Spleen (tissue), 11 donors: Measurements from ENCODE around the gene PPP1R12C. TPM values are rescaled to one million over a fixed set of nuclear protein-coding genes. Genes with fewer than 3 reads are reported as not detected.
"Not testable (repeated sequence)": the region's sequence is repeated elsewhere in the genome, so short reads cannot be mapped to it uniquely, and the experiment has no call there.

Experiments used
- DNase-seq: peaks from one replicate; pipeline ENCODE4 v3.0.0-alpha.2; 2020
- H3K27ac ChIP-seq, 8 donors: fragments of 200-600 bp; sonication (generic) in 7 of 8; 1 replicate in 4 of 8; 2 replicates in 4 of 8; pipeline versions ENCODE4 v1.5.0 to v1.8.0; 2016 to 2021; ENCODE audit warnings: inconsistent platforms in 4 of 8, mild to moderate bottlenecking in 4 of 8, moderate library complexity in 1 of 8
- H3K27me3 ChIP-seq, 7 donors: fragments of 200-600 bp; sonication (generic) in 6 of 7; replicated peaks in 1 of 7; 1 replicate in 4 of 7; 2 replicates in 3 of 7; pipeline versions ENCODE4 v1.5.0 to v1.8.0; 2016 to 2021; ENCODE audit warnings: inconsistent platforms in 3 of 7, mild to moderate bottlenecking in 1 of 7
- H3K36me3 ChIP-seq, 6 donors: fragments of 200-600 bp; sonication (generic) in 5 of 6; 1 replicate in 4 of 6; 2 replicates in 2 of 6; pipeline versions ENCODE4 v1.5.0 to v1.8.0; 2016 to 2021; ENCODE audit warnings: inconsistent platforms in 2 of 6
- H3K4me1 ChIP-seq, 6 donors: fragments of 200-600 bp; sonication (generic) in 5 of 6; 1 replicate in 3 of 6; 2 replicates in 3 of 6; pipeline versions ENCODE4 v1.5.0 to v1.8.0; 2016 to 2021; ENCODE audit warnings: inconsistent platforms in 3 of 6
- H3K4me3 ChIP-seq, 8 donors: fragments of 200-600 bp; sonication (generic) in 7 of 8; 1 replicate in 4 of 8; 2 replicates in 4 of 8; pipeline versions ENCODE4 v1.5.0 to v1.8.0; 2016 to 2021; ENCODE audit warnings: inconsistent platforms in 4 of 8, mild to moderate bottlenecking in 4 of 8, moderate library complexity in 2 of 8
- H3K9me3 ChIP-seq, 8 donors: fragments of 200-600 bp; sonication (generic) in 7 of 8; 1 replicate in 4 of 8; 2 replicates in 4 of 8; pipeline versions ENCODE4 v1.5.0 to v1.8.0; 2016 to 2021; ENCODE audit warnings: inconsistent platforms in 4 of 8
- POLR2A ChIP-seq, 3 donors: fragments of 450-650 bp; IDR thresholded peaks; one replicate each; pipeline ENCODE4 v1.5.1; 2017; ENCODE audit warnings: antibody characterized with exemption in 3 of 3, mild to moderate bottlenecking in 1 of 3
- POLR2AphosphoS5 ChIP-seq, 3 donors: sonication (generic); formaldehyde crosslinking; IDR thresholded peaks; one replicate each; pipeline ENCODE4 v1.5.1; 2017; ENCODE audit warnings: antibody characterized with exemption in 3 of 3
- WGBS, 5 donors: extraction: QIAGEN DNeasy Blood & Tissue Kit in 3 of 5; methylation state at CpG; one replicate each; pipeline versions ENCODE4 v1.1.5 to v1.1.7; 2013 to 2018; 5-methylcytosine and 5-hydroxymethylcytosine counted together
- intact Hi-C: fragments of 100-400 bp; cut with DNase I; formaldehyde crosslinking; loops from one replicate; pipeline ENCODE4 v1.15.0; 2023; ENCODE audit warnings: low total_unique reads
- polyA plus RNA-seq, 3 donors: library from polyadenylated mRNA; stranded (reverse); fragments of 200-250 nt; gene quantifications; one replicate each; pipeline ENCODE4 v1.2.1, GENCODE V29; 2013
- total RNA-seq, 7 donors: library from RNA; depleted of rRNA in 3 of 7; stranded (reverse); fragments of >200 nt in 3 of 7; fragmentation: NEBNext Ultra II Directional in 4 of 7; extraction: Animal tissue kit (Norgen Biotek cat#: 25700) in 4 of 7; gene quantifications; one replicate each; pipeline versions ENCODE4 v1.1.0 to v1.2.1, GENCODE V29; 2016 to 2021
- TF ChIP-seq, protein P1 (sequence below), 11 experiments: fragments of 200-600 bp in 7 of 11; fragments of 450-650 bp in 4 of 11; sonication (generic) in 4 of 11; IDR thresholded peaks in 8 of 11; conservative IDR thresholded peaks in 3 of 11; 1 replicate in 7 of 11; 2 replicates in 4 of 11; pipeline versions ENCODE4 v1.4.0 to v1.8.0; 2016 to 2021; ENCODE audit warnings: antibody characterized with exemption in 11 of 11, inconsistent platforms in 4 of 11, mild to moderate bottlenecking in 1 of 11
- donor health status: healthy with polysubstance abuse.
- donor health status: DM: no; HTN: no; CAD: no; lungs with moderate emphysema.
- donor health status: DM: no; HTN: no; CAD: no.
- donor health status: Bipolar disorder and iron deficiency.
- donor health status: healthy.
- donor health status: DM: no; HTN: no; CAD: no.
- donor health status: DM: yes; HTN: yes; CAD: no.

PPP1R12C gene
- total and polyA plus RNA-seq, 10 donors, result 88.2 to 292 (median 151) TPM

DNA sequence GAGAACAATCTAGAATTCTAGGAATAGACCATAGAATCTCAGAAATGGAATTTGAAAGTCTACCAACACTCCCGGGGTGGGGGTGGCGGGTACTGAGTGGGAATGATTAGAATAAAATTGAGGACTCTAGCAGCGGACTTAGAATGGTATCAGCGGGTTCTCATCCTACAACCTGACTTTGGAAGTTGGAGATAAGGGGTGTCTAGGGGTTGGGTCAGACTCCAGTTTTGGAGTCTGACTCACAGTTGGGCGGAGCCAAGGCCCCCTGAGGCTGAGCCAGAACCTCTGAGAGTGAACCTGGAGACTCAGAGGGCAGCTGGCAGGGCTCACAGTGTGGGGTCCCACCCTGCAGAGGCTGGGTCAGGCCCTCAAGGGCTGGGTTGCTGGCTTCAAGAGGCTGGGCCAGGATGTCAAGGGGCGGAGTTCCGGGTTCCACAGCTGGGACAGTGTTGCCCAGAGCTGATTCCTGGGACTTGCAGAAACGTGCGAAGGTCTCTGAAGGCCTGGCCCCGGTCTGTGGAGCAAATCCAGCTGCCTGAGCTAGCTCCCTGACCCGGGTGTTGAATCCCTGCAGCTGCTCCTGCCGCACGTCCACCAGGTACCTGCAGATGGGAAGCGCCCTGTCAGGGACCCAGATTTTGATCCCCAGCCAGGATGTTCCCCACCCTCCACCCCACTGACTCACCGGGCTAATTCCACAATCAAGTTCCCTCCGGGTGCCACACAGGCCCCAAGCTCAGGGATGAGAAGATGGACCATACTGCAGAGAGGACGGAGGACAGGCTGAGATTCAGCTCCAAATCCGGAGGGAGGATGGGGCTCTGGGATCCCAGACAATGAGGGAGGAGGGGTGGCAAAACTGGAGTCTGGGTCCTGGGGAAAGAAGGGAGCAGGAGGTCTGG lies 41.7 kb upstream of the PPP1R12C start:
- Histone ChIP-seq H3K9me3 (peaks cover 0 to 3% (median 0%) of the 10 kb centered on the region in 8 donors), H3K4me1 (peaks cover 0 to 27% (median 6%) of the 10 kb centered on the region in 6 donors), H3K4me3 (no peak overlapping the region), H3K27me3 (peaks cover 0 to 93% (median 59%) of the 10 kb centered on the region in 7 donors), H3K27ac (no peak overlapping the region), H3K36me3 (no peaks in the 10 kb centered on the region)
- intact Hi-C loops, result no loop called here
- no peak for TF ChIP-seq POLR2A (IDR thresholded peaks at IDR 0.05)
- 69 to 83% (median 77%) methylated on average over 11 to 18 of the region's 18 CpGs for WGBS, 5 donors
- no peak for DNase-seq

GRCh38 chr19:55158423-55158822 lies 41.0 kb upstream of the PPP1R12C start:
- peaks cover 0 to 93% (median 54%) of the 10 kb centered on the region in 7 donors for H3K27me3 ChIP-seq
- TF ChIP-seq POLR2A (IDR thresholded peaks at IDR 0.05) (no peak), POLR2AphosphoS5 (IDR thresholded peaks at IDR 0.05) (no peak)
- TF ChIP-seq, protein P1, sequence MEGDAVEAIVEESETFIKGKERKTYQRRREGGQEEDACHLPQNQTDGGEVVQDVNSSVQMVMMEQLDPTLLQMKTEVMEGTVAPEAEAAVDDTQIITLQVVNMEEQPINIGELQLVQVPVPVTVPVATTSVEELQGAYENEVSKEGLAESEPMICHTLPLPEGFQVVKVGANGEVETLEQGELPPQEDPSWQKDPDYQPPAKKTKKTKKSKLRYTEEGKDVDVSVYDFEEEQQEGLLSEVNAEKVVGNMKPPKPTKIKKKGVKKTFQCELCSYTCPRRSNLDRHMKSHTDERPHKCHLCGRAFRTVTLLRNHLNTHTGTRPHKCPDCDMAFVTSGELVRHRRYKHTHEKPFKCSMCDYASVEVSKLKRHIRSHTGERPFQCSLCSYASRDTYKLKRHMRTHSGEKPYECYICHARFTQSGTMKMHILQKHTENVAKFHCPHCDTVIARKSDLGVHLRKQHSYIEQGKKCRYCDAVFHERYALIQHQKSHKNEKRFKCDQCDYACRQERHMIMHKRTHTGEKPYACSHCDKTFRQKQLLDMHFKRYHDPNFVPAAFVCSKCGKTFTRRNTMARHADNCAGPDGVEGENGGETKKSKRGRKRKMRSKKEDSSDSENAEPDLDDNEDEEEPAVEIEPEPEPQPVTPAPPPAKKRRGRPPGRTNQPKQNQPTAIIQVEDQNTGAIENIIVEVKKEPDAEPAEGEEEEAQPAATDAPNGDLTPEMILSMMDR (IDR thresholded peaks at IDR 0.05 in 8 of 11, conservative IDR thresholded peaks at IDR 0.05 in 3 of 11), result no peak
- H3K27ac ChIP-seq, result no peak overlapping the region

GRCh38 chr19:55157064-55157908 lies 39.8 kb upstream of the PPP1R12C start, which contains the start of gene TNNI3:
Gene TNNI3 (minus strand): TSS chr19:55157732. CDS start chr19:55157589, 143 bp downstream.
- Histone ChIP-seq H3K9me3 (peaks cover 0 to 3% (median 2%) of the 10 kb centered on the region in 8 donors), H3K4me1 (peaks cover 0 to 27% (median 6%) of the 10 kb centered on the region in 6 donors), H3K27ac (no peak within 1 kb of the TSS), H3K4me3 (no peak within 1 kb of the TSS), H3K36me3 (no peaks in the 10 kb centered on the region), H3K27me3 (peaks cover 0 to 84% (median 51%) of the 10 kb centered on the region in 7 donors)
- intact Hi-C loops, result no loop called here
- TF ChIP-seq POLR2AphosphoS5 (IDR thresholded peaks at IDR 0.05), result no peak
- TF ChIP-seq, protein P1 (IDR thresholded peaks at IDR 0.05 in 8 of 11, conservative IDR thresholded peaks at IDR 0.05 in 3 of 11), result no peak
- TF ChIP-seq POLR2A (IDR thresholded peaks at IDR 0.05), result no peak
- WGBS, 5 donors, result 24 to 51% (median 40%) methylated on average over 14 to 39 of the region's 39 CpGs
- DNase-seq, result no peak

More at GRCh38 chr19:55158423-55158822, 41.0 kb upstream of the PPP1R12C start:
- WGBS, 5 donors, result 58 to 80% (median 68%) methylated on average over 4 of the region's 4 CpGs
- peaks cover 0 to 27% (median 6%) of the 10 kb centered on the region in 6 donors for H3K4me1 ChIP-seq
- peaks cover 0 to 3% (median 0%) of the 10 kb centered on the region in 8 donors for H3K9me3 ChIP-seq
- intact Hi-C loops, result no loop called here
- H3K4me3 ChIP-seq, result no peak overlapping the region
- DNase-seq, result no peak
- no peaks in the 10 kb centered on the region for H3K36me3 ChIP-seq

GRCh38 chr19:55156202-55157063 lies 39.0 kb upstream of the PPP1R12C start:
- intact Hi-C loops, result no loop called here
- Histone ChIP-seq H3K27me3 (peaks cover 0 to 75% (median 43%) of the 10 kb centered on the region in 7 donors), H3K4me3 (peak overlapping the region in 1 of 8 donors; percentile 9), H3K9me3 (peaks cover 0 to 11% (median 8%) of the 10 kb centered on the region in 8 donors), H3K36me3 (no peaks in the 10 kb centered on the region), H3K27ac (no peak overlapping the region), H3K4me1 (peaks cover 0 to 27% (median 6%) of the 10 kb centered on the region in 6 donors)
- no peak for DNase-seq
- TF ChIP-seq POLR2AphosphoS5 (IDR thresholded peaks at IDR 0.05), result no peak
- TF ChIP-seq POLR2A (IDR thresholded peaks at IDR 0.05), result no peak
- TF ChIP-seq, protein P1 (IDR thresholded peaks at IDR 0.05 in 8 of 11, conservative IDR thresholded peaks at IDR 0.05 in 3 of 11), result no peak
- WGBS, 5 donors, result 6 to 12% (median 8%) methylated on average over 36 to 52 of the region's 52 CpGs

DNA sequence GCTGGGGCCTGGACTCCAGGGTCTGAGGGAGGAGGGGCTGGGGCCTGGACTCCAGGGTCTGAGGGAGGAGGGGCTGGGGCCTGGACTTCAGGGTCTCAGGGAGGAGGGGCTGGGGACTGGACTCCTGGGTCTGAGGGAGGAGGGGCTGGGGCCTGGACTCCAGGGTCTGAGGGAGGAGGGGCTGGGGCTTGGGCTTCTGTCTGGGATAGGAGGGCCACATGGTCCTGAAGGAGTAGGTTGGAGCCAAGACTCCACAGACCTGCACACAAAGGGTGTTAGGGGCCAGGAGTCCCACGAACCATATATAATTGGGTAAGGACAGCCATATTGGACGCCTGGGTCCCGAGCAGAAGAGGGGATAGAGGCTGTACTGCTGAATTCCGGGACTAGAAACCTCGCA lies 38.3 kb upstream of the PPP1R12C start:
- intact Hi-C loops, result not testable (repeated sequence)
- WGBS, 5 donors, result 0 to 19% (median 8%) methylated on average over 3 to 5 of the region's 5 CpGs
- H3K4me3 ChIP-seq, result peak overlapping the region in 1 of 8 donors; percentile 9

More for the DNA sequence above, 38.3 kb upstream of the PPP1R12C start:
- peaks cover 0 to 69% (median 36%) of the 10 kb centered on the region in 7 donors for H3K27me3 ChIP-seq
- peaks cover 0 to 24% (median 6%) of the 10 kb centered on the region in 6 donors for H3K4me1 ChIP-seq
- not testable (repeated sequence) for DNase-seq, H3K36me3 ChIP-seq, H3K27ac ChIP-seq
- peaks cover 0 to 14% (median 9%) of the 10 kb centered on the region in 8 donors for H3K9me3 ChIP-seq
